ENCODE results near the gene CBLIF.
"Not testable (repeated sequence)": the region's sequence is repeated elsewhere in the genome, so short reads cannot be mapped to it uniquely, and the experiment has no call there.

CBLIF gene

GRCh38 chr11:59822989-59823566 lies 22.2 kb downstream of the CBLIF start:
- H3K4me3 ChIP-seq (ENCODE audit: low read length), result no peak overlapping the region
- TF ChIP-seq CTCF (IDR thresholded peaks at IDR 0.05; ENCODE audit: insufficient read depth, low read depth, low read length, missing control alignments), result peak; percentile 62
- peak; percentile 77 for DNase-seq (ENCODE audit: low read depth)

GRCh38 chr11:59818572-59818971 lies 26.7 kb downstream of the CBLIF start:
- TF ChIP-seq CTCF (IDR thresholded peaks at IDR 0.05; ENCODE audit: insufficient read depth, low read depth, low read length, missing control alignments), result no peak
- no peak overlapping the region for H3K4me3 ChIP-seq (ENCODE audit: low read length)
- no peak for DNase-seq (ENCODE audit: low read depth)

GRCh38 chr11:59816434-59816833 lies 28.9 kb downstream of the CBLIF start:
- DNase-seq (ENCODE audit: low read depth); H3K4me3 ChIP-seq (ENCODE audit: low read length): not testable (repeated sequence)

GRCh38 chr11:59815754-59816153 lies 29.5 kb downstream of the CBLIF start:
- DNase-seq (ENCODE audit: low read depth), result no peak
- no peak for TF ChIP-seq CTCF (IDR thresholded peaks at IDR 0.05; ENCODE audit: insufficient read depth, low read depth, low read length, missing control alignments)
- no peak overlapping the region for H3K4me3 ChIP-seq (ENCODE audit: low read length)

GRCh38 chr11:59814021-59814420 lies 31.3 kb downstream of the CBLIF start:
- TF ChIP-seq CTCF (IDR thresholded peaks at IDR 0.05; ENCODE audit: insufficient read depth, low read depth, low read length, missing control alignments), result no peak
- no peak for DNase-seq (ENCODE audit: low read depth)
- H3K4me3 ChIP-seq (ENCODE audit: low read length), result no peak overlapping the region

GRCh38 chr11:59813364-59813763 lies 31.9 kb downstream of the CBLIF start:
- no peak for TF ChIP-seq CTCF (IDR thresholded peaks at IDR 0.05; ENCODE audit: insufficient read depth, low read depth, low read length, missing control alignments)
- no peak for DNase-seq (ENCODE audit: low read depth)
- no peak overlapping the region for H3K4me3 ChIP-seq (ENCODE audit: low read length)

- DNase-seq (ENCODE audit: low read depth), result no peak
- no peak overlapping the region for H3K4me3 ChIP-seq (ENCODE audit: low read length)
- no peak for TF ChIP-seq CTCF (IDR thresholded peaks at IDR 0.05; ENCODE audit: insufficient read depth, low read depth, low read length, missing control alignments)
These were observed 33.1 kb downstream of the CBLIF start for GRCh38 chr11:59812220-59812619.

Data from epithelial cell of esophagus (primary cell).